ENCODE measurements around the gene SH3GLB2. TPM values are rescaled to one million over a fixed set of nuclear protein-coding genes. Genes with fewer than 3 reads are reported as not detected.
A peak's percentile ranks its signal among the peaks of the same experiment; 100 is the strongest.
"Not testable (repeated sequence)": the region's sequence is repeated elsewhere in the genome, so short reads cannot be mapped to it uniquely, and the experiment has no call there.

The SH3GLB2 gene
- total RNA-seq, 1 donor from 2014 or later: 94.7 TPM

- intact Hi-C loops (cut with DNase I): no loop called here
- Histone ChIP-seq H3K4me3 (peak within 1 kb of the TSS; percentile 99), H3K36me3 (peaks cover 15% of the 10 kb centered on the region), H3K27me3 (ENCODE audit: low read depth) (no peaks in the 10 kb centered on the region), H3K27ac (peak within 1 kb of the TSS; percentile 84), H3K9me3 (no peaks in the 10 kb centered on the region), H3K4me1 (peaks cover 15% of the 10 kb centered on the region)
- ATAC-seq (peak; percentile 98 to 99), DNase-seq (peak; percentile 99)
- no peak for TF ChIP-seq CTCF (IDR thresholded peaks at IDR 0.05)
Observed at GRCh38 chr9:129036241-129036922, 8.3 kb upstream of the SH3GLB2 start, which contains the start of gene MIGA2. Gene MIGA2, plus strand, starts transcription at chr9:129036626. Its CDS starts 3,969 bp downstream, at chr9:129040595.

GRCh38 chr9:129035838-129036237 lies 7.7 kb upstream of the SH3GLB2 start:
- H3K9me3 ChIP-seq; H3K36me3 ChIP-seq; intact Hi-C loops (cut with DNase I); DNase-seq; H3K27me3 ChIP-seq (ENCODE audit: low read depth): not testable (repeated sequence)
- Histone ChIP-seq H3K4me3 (peak overlapping the region; percentile 99), H3K27ac (peak overlapping the region; percentile 84), H3K4me1 (peaks cover 15% of the 10 kb centered on the region)
- ATAC-seq: peak; percentile 13 to 34

GRCh38 chr9:129033216-129033615 lies 5.1 kb upstream of the SH3GLB2 start:
- Histone ChIP-seq H3K36me3 (no peaks in the 10 kb centered on the region), H3K27me3 (ENCODE audit: low read depth) (no peaks in the 10 kb centered on the region), H3K4me1 (peaks cover 12% of the 10 kb centered on the region), H3K4me3 (no peak overlapping the region), H3K9me3 (no peaks in the 10 kb centered on the region), H3K27ac (no peak overlapping the region)
- ATAC-seq (no peak), DNase-seq (no peak)
- intact Hi-C loops (cut with DNase I): no loop called here
- no peak for TF ChIP-seq CTCF (IDR thresholded peaks at IDR 0.05)

- Histone ChIP-seq H3K27ac (no peak overlapping the region), H3K36me3 (no peaks in the 10 kb centered on the region), H3K9me3 (no peaks in the 10 kb centered on the region), H3K4me3 (no peak overlapping the region), H3K4me1 (peaks cover 7% of the 10 kb centered on the region), H3K27me3 (ENCODE audit: low read depth) (no peaks in the 10 kb centered on the region)
- intact Hi-C loops (cut with DNase I): no loop called here
- TF ChIP-seq CTCF (IDR thresholded peaks at IDR 0.05): no peak
- no peak for ATAC-seq
- DNase-seq: no peak
Observed at GRCh38 chr9:129032541-129033159, 4.5 kb upstream of the SH3GLB2 start.

- no peaks in the 10 kb centered on the region for H3K36me3 ChIP-seq
- no peak for TF ChIP-seq CTCF (IDR thresholded peaks at IDR 0.05)
Observed at GRCh38 chr9:129031514-129031913, 3.4 kb upstream of the SH3GLB2 start.

GRCh38 chr9:129030191-129030590 lies 2.1 kb upstream of the SH3GLB2 start:
- ATAC-seq: no peak
- Histone ChIP-seq H3K36me3 (no peaks in the 10 kb centered on the region), H3K9me3 (no peaks in the 10 kb centered on the region), H3K27me3 (ENCODE audit: low read depth) (no peaks in the 10 kb centered on the region), H3K4me3 (no peak overlapping the region), H3K4me1 (peaks cover 19% of the 10 kb centered on the region), H3K27ac (no peak overlapping the region)
- DNase-seq: no peak
- intact Hi-C loops (cut with DNase I): no loop called here
- no peak for TF ChIP-seq CTCF (IDR thresholded peaks at IDR 0.05)

More at GRCh38 chr9:129031514-129031913, 3.4 kb upstream of the SH3GLB2 start:
- intact Hi-C loops (cut with DNase I): no loop called here
- peaks cover 12% of the 10 kb centered on the region for H3K4me1 ChIP-seq
- no peak overlapping the region for H3K4me3 ChIP-seq
- H3K27me3 ChIP-seq (ENCODE audit: low read depth): no peaks in the 10 kb centered on the region
- DNase-seq: no peak
- no peaks in the 10 kb centered on the region for H3K9me3 ChIP-seq
- ATAC-seq: no peak
- H3K27ac ChIP-seq: no peak overlapping the region
